IMR-90 (cell line): ENCODE data around the gene NUPR1. TPM values are rescaled to one million over a fixed set of nuclear protein-coding genes. Genes with fewer than 3 reads are reported as not detected.

Experiments
- ATAC-seq: fragments of 200-7000 bp; cut with Tn5 transposase; 2 replicates; pipeline ENCODE4 v1.9.1; 2020; ENCODE audit warnings: low read depth, mild to moderate bottlenecking, moderate library complexity
- BruUV-seq: library from RNA; stranded (reverse); fragments of 400-500 nt; replicated peaks from 2 replicates; lab custom pipeline; 2021; lab: Mats Ljungman, UMichigan
- CTCF ChIA-PET: fragments of 300-600 bp; formaldehyde crosslinking; extraction: SDS; loops from one replicate; lab custom pipeline; 2021; ENCODE audit warnings: antibody characterized with exemption; lab: Yijun Ruan, JAX
- POLR2A ChIA-PET: fragments of 300-600 bp; sonication (Branson Sonifier 250); formaldehyde crosslinking; loops from one replicate; lab custom pipeline; 2022; ENCODE audit warnings: antibody characterized with exemption; ENCODE audit not compliant: unreplicated experiment; lab: Charles Lee
- DNase-seq: peaks from one replicate; pipeline ENCODE4 v3.0.0; 2013
- H2AFZ ChIP-seq: replicated peaks from 2 replicates; pipeline ENCODE3; 2013; ENCODE audit warnings: low read length, mild to moderate bottlenecking; ENCODE audit not compliant: poor library complexity
- H2AK5ac ChIP-seq: 2 replicates; pipeline ENCODE4 v1.6.1; 2013; ENCODE audit warnings: low read depth, low read length, inconsistent platforms
- H2AK9ac ChIP-seq: replicated peaks from 2 replicates; pipeline ENCODE3; 2013; ENCODE audit warnings: mild to moderate bottlenecking, low read depth, low read length, moderate library complexity; ENCODE audit not compliant: poor library complexity
- H2BK120ac ChIP-seq: 2 replicates; pipeline ENCODE4 v1.6.1; 2013; ENCODE audit warnings: low read depth, low read length, inconsistent platforms
- H2BK15ac ChIP-seq: 3 replicates; pipeline ENCODE4 v1.6.1; 2013; ENCODE audit warnings: low read depth, low read length, inconsistent platforms
- H2BK20ac ChIP-seq: 2 replicates; pipeline ENCODE4 v1.6.1; 2013; ENCODE audit warnings: low read depth, mild to moderate bottlenecking, inconsistent platforms, low read length, moderate library complexity
- H2BK5ac ChIP-seq: 2 replicates; pipeline ENCODE4 v1.6.1; 2013; ENCODE audit warnings: mild to moderate bottlenecking, low read depth, low read length, inconsistent platforms; ENCODE audit not compliant: poor library complexity, severe bottlenecking
- H3K14ac ChIP-seq: replicated peaks from 2 replicates; pipeline ENCODE4 v1.6.1; 2013; ENCODE audit warnings: low read depth, low read length, inconsistent platforms
- H3K18ac ChIP-seq: 2 replicates; pipeline ENCODE4 v1.6.1; 2013; ENCODE audit warnings: low read depth, low read length, control low read depth
- H3K23ac ChIP-seq: 2 replicates; pipeline ENCODE4 v1.6.1; 2013; ENCODE audit warnings: low read depth, low read length, inconsistent platforms
- H3K27ac ChIP-seq: 2 replicates; pipeline ENCODE4 v1.5.1; 2013; ENCODE audit warnings: mild to moderate bottlenecking, control low read depth, low read length; ENCODE audit not compliant: insufficient read depth
- H3K27me3 ChIP-seq: 2 replicates; pipeline ENCODE4 v1.6.1; 2013; ENCODE audit warnings: low read length; ENCODE audit not compliant: control insufficient read depth, insufficient read depth
- H3K36me3 ChIP-seq: 2 replicates; pipeline ENCODE4 v1.6.1; 2013; ENCODE audit warnings: low read length, mixed read lengths; ENCODE audit not compliant: control insufficient read depth, insufficient read depth
- H3K4ac ChIP-seq: 2 replicates; pipeline ENCODE4 v1.6.1; 2013; ENCODE audit warnings: low read depth, low read length, inconsistent platforms
- H3K4me1 ChIP-seq: 2 replicates; pipeline ENCODE4 v1.6.1; 2013; ENCODE audit warnings: low read length, mixed read lengths; ENCODE audit not compliant: control insufficient read depth, insufficient read depth
- H3K4me2 ChIP-seq: 2 replicates; pipeline ENCODE4 v1.6.1; 2013; ENCODE audit warnings: low read depth, mild to moderate bottlenecking, control low read depth, low read length, moderate library complexity
- H3K4me3 ChIP-seq: 2 replicates; pipeline ENCODE4 v1.5.1; 2013; ENCODE audit warnings: low read depth, mild to moderate bottlenecking, control low read depth, low read length, moderate library complexity; ENCODE audit not compliant: insufficient read depth
- H3K56ac ChIP-seq: 2 replicates; pipeline ENCODE4 v1.6.1; 2013; ENCODE audit warnings: low read length, inconsistent platforms; ENCODE audit not compliant: insufficient read depth; ENCODE audit errors: extremely low read depth
- H3K79me1 ChIP-seq, 2 experiments: 2 replicates each; pipeline ENCODE4 v1.6.1; 2013; ENCODE audit warnings: low read length in 2 of 2, inconsistent platforms in 1 of 2, low read depth in 1 of 2
- H3K9ac ChIP-seq: 2 replicates; pipeline ENCODE4 v1.6.1; 2013; ENCODE audit warnings: low read depth, low read length, control low read depth
- H3K9me1 ChIP-seq: 2 replicates; pipeline ENCODE4 v1.6.1; 2013; ENCODE audit warnings: low read length, inconsistent platforms; ENCODE audit not compliant: insufficient read depth
- H3K9me3 ChIP-seq: 2 replicates; pipeline ENCODE4 v1.6.1; 2013; ENCODE audit warnings: low read length; ENCODE audit not compliant: control insufficient read depth, insufficient read depth
- H4K20me1 ChIP-seq: 2 replicates; pipeline ENCODE4 v1.6.1; 2013; ENCODE audit warnings: low read length, inconsistent platforms; ENCODE audit not compliant: insufficient read depth
- H4K5ac ChIP-seq: 2 replicates; pipeline ENCODE4 v1.6.1; 2013; ENCODE audit warnings: mild to moderate bottlenecking, low read depth, low read length, control low read depth
- H4K8ac ChIP-seq, 2 experiments: 2 replicates each; pipeline ENCODE4 v1.6.1; 2013; ENCODE audit warnings: low read depth in 2 of 2, low read length in 2 of 2, control low read depth in 1 of 2, inconsistent platforms in 1 of 2
- H4K91ac ChIP-seq: 2 replicates; pipeline ENCODE4 v1.6.1; 2013; ENCODE audit warnings: low read depth, low read length, inconsistent platforms; ENCODE audit not compliant: insufficient read depth
- BHLHE40 ChIP-seq: fragments of 150-350 bp; IDR thresholded peaks from 2 replicates; pipeline ENCODE4 v1.6.1; 2016; ENCODE audit warnings: mild to moderate bottlenecking, low read depth, low read length
- CEBPB ChIP-seq: IDR thresholded peaks from 2 replicates; pipeline ENCODE4 v1.6.1; 2012; ENCODE audit warnings: low read depth, low read length, improper control_type of control experiment
- CHD1 ChIP-seq: IDR thresholded peaks from 2 replicates; pipeline ENCODE4 v1.6.1; 2012; ENCODE audit warnings: low read depth, low read length, improper control_type of control experiment
- CTCF ChIP-seq: conservative IDR thresholded peaks from 2 replicates; pipeline ENCODE4 v1.5.1; 2012; ENCODE audit warnings: mild to moderate bottlenecking, low read depth, low read length, improper control_type of control experiment
- ELK1 ChIP-seq: fragments of 150-350 bp; IDR thresholded peaks from 2 replicates; pipeline ENCODE4 v1.6.1; 2016; ENCODE audit warnings: low read depth, mild to moderate bottlenecking, low read length, moderate library complexity, borderline replicate concordance
- FOS ChIP-seq: fragments of 150-350 bp; IDR thresholded peaks from 2 replicates; pipeline ENCODE4 v1.6.1; 2016; ENCODE audit warnings: low read depth, low read length
- MAFK ChIP-seq: IDR thresholded peaks from 2 replicates; pipeline ENCODE4 v1.6.1; 2012; ENCODE audit warnings: low read depth, low read length, improper control_type of control experiment
- MAZ ChIP-seq: IDR thresholded peaks from 2 replicates; pipeline ENCODE4 v1.6.1; 2012; ENCODE audit warnings: low read depth, mild to moderate bottlenecking, low read length, improper control_type of control experiment, moderate library complexity, borderline replicate concordance
- MXI1 ChIP-seq: IDR thresholded peaks from 2 replicates; pipeline ENCODE4 v1.6.1; 2012; ENCODE audit warnings: low read depth, mild to moderate bottlenecking, low read length, moderate library complexity, borderline replicate concordance
- NFE2L2 ChIP-seq: fragments of 150-350 bp; IDR thresholded peaks from 2 replicates; pipeline ENCODE4 v1.6.1; 2016; ENCODE audit warnings: low read depth, mild to moderate bottlenecking, low read length
- POLR2A ChIP-seq: IDR thresholded peaks from 2 replicates; pipeline ENCODE4 v1.6.1; 2012; ENCODE audit warnings: mild to moderate bottlenecking, low read depth, low read length
- RAD21 ChIP-seq: IDR thresholded peaks from 2 replicates; pipeline ENCODE4 v1.6.1; 2012; ENCODE audit warnings: low read length, improper control_type of control experiment
- RCOR1 ChIP-seq: IDR thresholded peaks from 2 replicates; pipeline ENCODE4 v1.6.1; 2012; ENCODE audit warnings: mild to moderate bottlenecking, low read length, improper control_type of control experiment; ENCODE audit not compliant: insufficient replicate concordance
- RFX5 ChIP-seq: IDR thresholded peaks from 2 replicates; pipeline ENCODE4 v1.8.0; 2012; ENCODE audit warnings: low read depth, mild to moderate bottlenecking, low read length, moderate library complexity
- SMC3 ChIP-seq: fragments of 150-350 bp; IDR thresholded peaks from 2 replicates; pipeline ENCODE4 v1.6.1; 2016; ENCODE audit warnings: low read depth, mild to moderate bottlenecking, antibody characterized with exemption, low read length, moderate library complexity
- WGBS, 2 experiments: methylation state at CpG; one replicate each; pipeline versions ENCODE4 v1.1.5 to v1.1.7; 2013; ENCODE audit warnings: missing lambda C conversion rate in 2 of 2; ENCODE audit not compliant: insufficient read length in 1 of 2; ENCODE audit errors: extremely low coverage in 2 of 2; 5-methylcytosine and 5-hydroxymethylcytosine counted together
- dilution Hi-C: fragments of 300-500 bp; cut with HindIII; formaldehyde crosslinking; loops from one replicate; pipeline ENCODE4 v1.14.3; 2018; ENCODE audit warnings: low sequenced_read_pairs; ENCODE audit not compliant: unreplicated experiment
- in situ Hi-C: fragments of 300-500 bp; cut with MboI; formaldehyde crosslinking; loops from 3 replicates; pipeline ENCODE4 v1.14.3; 2019; ENCODE audit warnings: low sequenced_read_pairs, inconsistent platforms, mixed read lengths
- intact Hi-C: fragments of 100-400 bp; cut with micrococcal nuclease; formaldehyde crosslinking; loops from 2 replicates; pipeline ENCODE4 v1.10.0; 2022
- polyA plus RNA-seq, 3 experiments: library from polyadenylated mRNA; depleted of rRNA; stranded (reverse); fragments of >200 nt; gene quantifications; 2 replicates each; pipeline ENCODE4 v1.2.3, GENCODE V29; 2012; ENCODE audit warnings: low replicate concordance in 1 of 3
- total RNA-seq: library from RNA; depleted of rRNA; stranded (reverse); fragments of >200 nt; gene quantifications from 2 replicates; pipeline ENCODE4 v1.2.3, GENCODE V29; 2012
- TF ChIP-seq, protein P1 (sequence below): fragments of 150-350 bp; IDR thresholded peaks from 2 replicates; pipeline ENCODE4 v1.6.1; 2017; ENCODE audit warnings: mild to moderate bottlenecking, antibody characterized with exemption, low read length, low read depth

The NUPR1 gene
- total and polyA plus RNA-seq, 2 of the 4 experiments (the other 2 are of a cell fraction), result 10.2 to 27.9 TPM

- Histone ChIP-seq H3K23ac (no peak overlapping the region), H4K5ac (no peak overlapping the region), H2BK5ac (no peak overlapping the region), H4K91ac (no peak overlapping the region), H2BK120ac (no peak overlapping the region), H3K4me1 (no peaks in the 10 kb centered on the region), H4K20me1 (no peaks in the 10 kb centered on the region), H2BK15ac (no peak overlapping the region), H3K9me3 (no peaks in the 10 kb centered on the region), H3K4ac (no peak overlapping the region), H2BK20ac (no peak overlapping the region), H3K56ac (no peak overlapping the region), H3K36me3 (no peaks in the 10 kb centered on the region), H3K4me2 (no peak overlapping the region), H2AK5ac (no peak overlapping the region), H3K9ac (no peak overlapping the region), H3K27me3 (peaks cover 51% of the 10 kb centered on the region), H3K14ac (no peak overlapping the region), H4K8ac (no peak overlapping the region), H3K79me1 (no peaks in the 10 kb centered on the region), H3K27ac (no peak overlapping the region), H2AK9ac (no peak overlapping the region), H3K4me3 (no peak overlapping the region), H3K9me1 (peaks cover 4% of the 10 kb centered on the region; the same call in 1 of the 2 replicates), H3K18ac (no peak overlapping the region), H2AFZ (no peak overlapping the region)
- dilution Hi-C loops, result no loop called here
- CTCF ChIA-PET, result no interaction called here
- 53 to 100% methylated on average over 2 of the region's 2 CpGs for WGBS, 2 experiments
- DNase-seq (no peak), ATAC-seq (no peak)
- POLR2A ChIA-PET, result no interaction called here
- TF ChIP-seq FOS (no peak), MAZ (no peak), ELK1 (no peak), CEBPB (no peak), NFE2L2 (no peak), POLR2A (no peak), RAD21 (no peak), RCOR1 (no peak), BHLHE40 (no peak), RFX5 (no peak), CTCF (no peak), SMC3 (no peak), MXI1 (no peak), CHD1 (no peak), MAFK (no peak)
- TF ChIP-seq, protein P1, sequence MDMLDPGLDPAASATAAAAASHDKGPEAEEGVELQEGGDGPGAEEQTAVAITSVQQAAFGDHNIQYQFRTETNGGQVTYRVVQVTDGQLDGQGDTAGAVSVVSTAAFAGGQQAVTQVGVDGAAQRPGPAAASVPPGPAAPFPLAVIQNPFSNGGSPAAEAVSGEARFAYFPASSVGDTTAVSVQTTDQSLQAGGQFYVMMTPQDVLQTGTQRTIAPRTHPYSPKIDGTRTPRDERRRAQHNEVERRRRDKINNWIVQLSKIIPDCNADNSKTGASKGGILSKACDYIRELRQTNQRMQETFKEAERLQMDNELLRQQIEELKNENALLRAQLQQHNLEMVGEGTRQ, result no peak
- intact Hi-C loops, result no loop called here
- in situ Hi-C loops, result no loop called here
- BruUV-seq, result no TSS peak
Measured at GRCh38 chr16:28502290-28502689, 36.5 kb downstream of the NUPR1 start.
